ENCODE results near the gene DSCAML1.

DSCAML1 gene

GRCh38 chr11:117761993-117762392, 35.0 kb downstream of the DSCAML1 start:
- no peak for DNase-seq (ENCODE audit: low read depth in 2 of 2)

GRCh38 chr11:117759305-117759704, 37.7 kb downstream of the DSCAML1 start:
- DNase-seq (ENCODE audit: low read depth in 2 of 2) = no peak

- no peak for DNase-seq (ENCODE audit: low read depth in 2 of 2)
Measured at GRCh38 chr11:117754030-117754429, 43.0 kb downstream of the DSCAML1 start.

GRCh38 chr11:117752721-117753237, 44.2 kb downstream of the DSCAML1 start:
- no peak for DNase-seq (ENCODE audit: low read depth in 2 of 2)

- no peak for DNase-seq (ENCODE audit: low read depth in 2 of 2)
Measured at GRCh38 chr11:117752071-117752470, 44.9 kb downstream of the DSCAML1 start.

- no peak for DNase-seq (ENCODE audit: low read depth in 2 of 2)
Measured at GRCh38 chr11:117750916-117751662, 45.9 kb downstream of the DSCAML1 start.

- no peak for DNase-seq (ENCODE audit: low read depth in 2 of 2)
Measured at GRCh38 chr11:117750357-117750756, 46.7 kb downstream of the DSCAML1 start.

- DNase-seq (ENCODE audit: low read depth in 2 of 2) = no peak
Measured at GRCh38 chr11:117749541-117749910, 47.5 kb downstream of the DSCAML1 start.

GRCh38 chr11:117748771-117749540, 48.1 kb downstream of the DSCAML1 start:
- no peak for DNase-seq (ENCODE audit: low read depth in 2 of 2)

- DNase-seq (ENCODE audit: low read depth in 2 of 2) = no peak
Measured at GRCh38 chr11:117747892-117748291, 49.1 kb downstream of the DSCAML1 start.

GRCh38 chr11:117745346-117745745, 51.7 kb downstream of the DSCAML1 start:
- no peak for DNase-seq (ENCODE audit: low read depth in 2 of 2)

- no peak for DNase-seq (ENCODE audit: low read depth in 2 of 2)
Measured at GRCh38 chr11:117744471-117745150, 52.4 kb downstream of the DSCAML1 start.

GRCh38 chr11:117743121-117743815, 53.7 kb downstream of the DSCAML1 start:
- DNase-seq (ENCODE audit: low read depth in 2 of 2) = no peak

- DNase-seq (ENCODE audit: low read depth in 2 of 2) = no peak
Measured at GRCh38 chr11:117738246-117738957, 58.6 kb downstream of the DSCAML1 start.

- no peak for DNase-seq (ENCODE audit: low read depth in 2 of 2)
Measured at GRCh38 chr11:117735350-117735977, 61.6 kb downstream of the DSCAML1 start.

- no peak for DNase-seq (ENCODE audit: low read depth in 2 of 2)
Measured at GRCh38 chr11:117734601-117735024, 62.4 kb downstream of the DSCAML1 start.

- DNase-seq (ENCODE audit: low read depth in 2 of 2) = no peak
Measured at GRCh38 chr11:117733316-117733715, 63.7 kb downstream of the DSCAML1 start.

GRCh38 chr11:117731722-117732290, 65.2 kb downstream of the DSCAML1 start:
- DNase-seq (ENCODE audit: low read depth in 2 of 2) = no peak

GRCh38 chr11:117730208-117730800, 66.7 kb downstream of the DSCAML1 start:
- DNase-seq (ENCODE audit: low read depth in 2 of 2) = no peak

Data from activated CD8-positive, alpha-beta memory T cell treated with anti-CD3 and anti-CD28 coated beads for 4 hours (primary cell).